DMS114 treated with DMSO at 0.1 percent for 48 hours (cell line): ENCODE results near the gene FOXL2NB.

ENCODE experiments used
- DNase-seq: peaks from one replicate; lab custom pipeline; 2025; ENCODE audit not compliant: unreplicated experiment; lab: John Stamatoyannopoulos, UW

Gene FOXL2NB

GRCh38 chr3:138944929-138945708, 1.9 kb upstream of the FOXL2NB start:
- no peak for DNase-seq

- peak; percentile 34 for DNase-seq
Measured at GRCh38 chr3:138945709-138946662, 1.0 kb upstream of the FOXL2NB start.

GRCh38 chr3:138947495-138948121, 591 bp downstream of the FOXL2NB start:
- no peak for DNase-seq

- no peak for DNase-seq
Measured at GRCh38 chr3:138948371-138949001, 1.5 kb downstream of the FOXL2NB start.

GRCh38 chr3:138949002-138949418, 2.0 kb downstream of the FOXL2NB start:
- DNase-seq, result no peak

- no peak for DNase-seq
Measured at GRCh38 chr3:138949445-138950005, 2.5 kb downstream of the FOXL2NB start.

GRCh38 chr3:138950006-138950644, 3.1 kb downstream of the FOXL2NB start:
- DNase-seq, result no peak

- no peak for DNase-seq
Measured at GRCh38 chr3:138950701-138951100, 3.7 kb downstream of the FOXL2NB start.

GRCh38 chr3:138960417-138960852, 13.4 kb downstream of the FOXL2NB start:
- no peak for DNase-seq

- DNase-seq, result no peak
Measured at GRCh38 chr3:138962854-138963560, 16.0 kb downstream of the FOXL2NB start.

GRCh38 chr3:138964264-138964663, 17.2 kb downstream of the FOXL2NB start:
- DNase-seq, result no peak

GRCh38 chr3:138964923-138965322, 17.9 kb downstream of the FOXL2NB start:
- no peak for DNase-seq

GRCh38 chr3:138971766-138972320, 24.8 kb downstream of the FOXL2NB start:
- no peak for DNase-seq

- no peak for DNase-seq
Measured at GRCh38 chr3:138972941-138973340, 25.9 kb downstream of the FOXL2NB start.

GRCh38 chr3:138974462-138974861, 27.4 kb downstream of the FOXL2NB start:
- no peak for DNase-seq

- DNase-seq, result no peak
Measured at GRCh38 chr3:138975351-138975750, 28.3 kb downstream of the FOXL2NB start.

- DNase-seq, result no peak
Measured at GRCh38 chr3:138976047-138976446, 29.0 kb downstream of the FOXL2NB start.

- DNase-seq, result no peak
Measured at GRCh38 chr3:138984816-138985215, 37.8 kb downstream of the FOXL2NB start.

GRCh38 chr3:138985932-138986331, 38.9 kb downstream of the FOXL2NB start:
- no peak for DNase-seq
